ENCODE measurements around the gene ZDHHC5.

ZDHHC5 gene

DNA sequence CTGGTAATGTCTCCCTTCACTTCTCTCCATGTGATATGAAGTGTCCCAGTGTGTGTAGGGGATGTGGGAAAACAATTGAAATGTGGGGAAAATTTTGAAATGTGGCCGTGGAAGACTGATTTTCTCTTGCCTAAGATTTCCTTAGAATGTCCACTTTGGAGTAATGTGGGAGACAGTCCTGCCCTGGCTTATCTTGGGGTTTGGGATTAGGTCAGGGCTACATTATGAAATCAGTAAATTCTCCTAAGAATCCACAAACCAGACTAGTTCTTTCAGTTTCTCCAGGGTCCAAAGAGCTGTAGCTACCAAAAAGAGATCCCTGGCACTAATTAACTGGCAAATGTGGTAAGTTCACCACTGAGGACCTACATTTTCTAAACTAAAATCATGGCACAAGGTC is 41.0 kb upstream of the ZDHHC5 start:
- TF ChIP-seq, protein P1, sequence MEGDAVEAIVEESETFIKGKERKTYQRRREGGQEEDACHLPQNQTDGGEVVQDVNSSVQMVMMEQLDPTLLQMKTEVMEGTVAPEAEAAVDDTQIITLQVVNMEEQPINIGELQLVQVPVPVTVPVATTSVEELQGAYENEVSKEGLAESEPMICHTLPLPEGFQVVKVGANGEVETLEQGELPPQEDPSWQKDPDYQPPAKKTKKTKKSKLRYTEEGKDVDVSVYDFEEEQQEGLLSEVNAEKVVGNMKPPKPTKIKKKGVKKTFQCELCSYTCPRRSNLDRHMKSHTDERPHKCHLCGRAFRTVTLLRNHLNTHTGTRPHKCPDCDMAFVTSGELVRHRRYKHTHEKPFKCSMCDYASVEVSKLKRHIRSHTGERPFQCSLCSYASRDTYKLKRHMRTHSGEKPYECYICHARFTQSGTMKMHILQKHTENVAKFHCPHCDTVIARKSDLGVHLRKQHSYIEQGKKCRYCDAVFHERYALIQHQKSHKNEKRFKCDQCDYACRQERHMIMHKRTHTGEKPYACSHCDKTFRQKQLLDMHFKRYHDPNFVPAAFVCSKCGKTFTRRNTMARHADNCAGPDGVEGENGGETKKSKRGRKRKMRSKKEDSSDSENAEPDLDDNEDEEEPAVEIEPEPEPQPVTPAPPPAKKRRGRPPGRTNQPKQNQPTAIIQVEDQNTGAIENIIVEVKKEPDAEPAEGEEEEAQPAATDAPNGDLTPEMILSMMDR (conservative IDR thresholded peaks at IDR 0.05; ENCODE audit: control insufficient read depth, insufficient read depth, low read depth, low read length): no peak
- DNase-seq (ENCODE audit: low read depth): no peak
- H3K4me3 ChIP-seq (ENCODE audit: control insufficient read depth, low read depth, low read length): no peak overlapping the region

DNA sequence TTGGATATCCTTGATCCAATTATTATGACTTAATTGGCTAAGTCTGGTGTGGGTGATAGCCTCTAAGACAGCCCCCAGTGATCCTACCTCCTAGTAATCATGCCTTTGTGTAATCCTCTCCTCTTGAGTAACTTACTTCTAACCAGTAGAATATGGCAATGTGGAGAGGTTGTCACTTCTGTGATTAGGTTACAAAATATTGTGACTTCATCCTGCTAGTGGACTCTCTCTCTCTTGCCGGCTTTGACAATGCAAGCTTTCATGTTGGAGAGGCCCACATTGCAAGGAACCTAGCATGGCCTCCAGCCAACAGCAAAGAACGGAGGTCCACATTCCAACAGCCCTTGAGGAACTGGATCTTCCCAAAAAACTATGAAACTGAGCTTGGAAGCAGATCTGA is 37.7 kb upstream of the ZDHHC5 start:
- DNase-seq (ENCODE audit: low read depth): no peak
- TF ChIP-seq, protein P1 (conservative IDR thresholded peaks at IDR 0.05; ENCODE audit: control insufficient read depth, insufficient read depth, low read depth, low read length): no peak
- H3K4me3 ChIP-seq (ENCODE audit: control insufficient read depth, low read depth, low read length): no peak overlapping the region

DNA sequence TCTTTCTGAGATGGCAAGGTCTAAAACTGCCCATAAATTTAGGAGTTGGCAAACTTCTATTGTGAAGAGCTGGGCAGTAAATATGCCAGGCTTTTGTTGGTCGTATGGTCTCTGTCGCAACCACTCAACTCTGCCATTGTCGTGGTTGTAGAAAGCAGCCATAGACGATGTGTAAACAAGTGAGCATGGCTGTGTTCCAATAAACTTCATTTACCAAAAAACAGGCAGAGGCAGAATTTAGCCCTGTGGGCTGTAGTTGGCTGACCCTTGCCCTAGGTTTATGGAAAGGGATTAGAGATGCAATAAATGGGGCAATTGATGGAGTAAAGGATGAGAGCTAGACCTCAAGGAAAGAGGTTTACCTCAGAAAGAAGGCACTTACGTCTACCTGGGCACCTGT is 35.8 kb upstream of the ZDHHC5 start:
- H3K4me3 ChIP-seq (ENCODE audit: control insufficient read depth, low read depth, low read length): no peak overlapping the region
- no peak for DNase-seq (ENCODE audit: low read depth)
- TF ChIP-seq, protein P1 (conservative IDR thresholded peaks at IDR 0.05; ENCODE audit: control insufficient read depth, insufficient read depth, low read depth, low read length): no peak

DNA sequence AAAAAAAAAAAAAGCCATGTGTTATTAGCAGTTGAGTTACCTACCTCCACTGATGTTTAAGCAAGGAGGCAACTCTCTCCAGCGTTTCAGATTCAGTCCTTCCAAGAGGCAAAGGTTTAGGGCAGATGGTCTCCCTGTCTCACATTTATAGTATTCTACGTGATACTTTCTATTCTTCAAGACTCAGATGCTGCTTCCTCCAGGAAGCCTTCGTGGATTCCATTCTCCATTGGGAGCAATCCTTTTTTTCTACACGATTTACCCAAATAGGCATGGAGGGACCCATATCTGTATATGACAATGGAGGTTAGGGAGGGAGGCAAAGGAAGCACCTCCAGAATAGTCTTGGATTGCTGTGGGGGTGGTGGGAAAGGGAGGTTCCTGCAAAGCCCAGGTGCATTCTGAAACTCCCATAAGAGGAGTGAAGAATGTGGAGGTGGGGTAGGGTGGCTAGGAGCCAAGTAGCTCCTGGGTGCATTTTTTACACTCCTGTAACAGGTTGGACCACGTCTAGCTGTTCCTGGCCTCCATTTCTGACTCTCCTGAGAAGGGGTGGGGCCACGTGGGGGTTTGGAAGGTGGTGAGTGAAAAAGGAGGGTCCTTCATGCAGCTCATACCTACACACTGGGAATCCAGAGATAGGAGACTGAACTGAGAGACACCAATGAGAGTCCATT is 34.4 kb upstream of the ZDHHC5 start:
- TF ChIP-seq, protein P1 (conservative IDR thresholded peaks at IDR 0.05; ENCODE audit: control insufficient read depth, insufficient read depth, low read depth, low read length): no peak
- no peak overlapping the region for H3K4me3 ChIP-seq (ENCODE audit: control insufficient read depth, low read depth, low read length)
- DNase-seq (ENCODE audit: low read depth): no peak

DNA sequence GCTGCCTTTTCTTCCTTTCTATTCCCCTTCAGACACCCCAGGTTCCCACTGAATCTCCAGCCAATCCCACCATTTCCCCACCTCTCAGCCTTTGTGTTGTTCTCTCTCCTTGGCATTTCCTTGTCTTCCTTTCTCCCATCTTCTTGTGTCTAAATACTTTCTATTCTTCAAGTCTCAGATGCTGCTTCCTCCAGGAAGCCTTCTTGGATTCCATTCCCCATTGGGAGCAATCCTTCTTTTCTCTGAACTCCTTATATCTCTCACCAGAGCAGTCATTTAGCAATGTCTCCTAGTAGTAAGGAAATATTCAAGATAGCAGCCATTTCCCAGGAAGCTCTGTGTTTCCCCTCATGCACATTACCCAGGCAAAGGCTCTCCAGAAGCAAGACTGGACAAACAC is 33.6 kb upstream of the ZDHHC5 start:
- H3K4me3 ChIP-seq (ENCODE audit: control insufficient read depth, low read depth, low read length): no peak overlapping the region
- no peak for DNase-seq (ENCODE audit: low read depth)
- TF ChIP-seq, protein P1 (conservative IDR thresholded peaks at IDR 0.05; ENCODE audit: control insufficient read depth, insufficient read depth, low read depth, low read length): no peak

DNA sequence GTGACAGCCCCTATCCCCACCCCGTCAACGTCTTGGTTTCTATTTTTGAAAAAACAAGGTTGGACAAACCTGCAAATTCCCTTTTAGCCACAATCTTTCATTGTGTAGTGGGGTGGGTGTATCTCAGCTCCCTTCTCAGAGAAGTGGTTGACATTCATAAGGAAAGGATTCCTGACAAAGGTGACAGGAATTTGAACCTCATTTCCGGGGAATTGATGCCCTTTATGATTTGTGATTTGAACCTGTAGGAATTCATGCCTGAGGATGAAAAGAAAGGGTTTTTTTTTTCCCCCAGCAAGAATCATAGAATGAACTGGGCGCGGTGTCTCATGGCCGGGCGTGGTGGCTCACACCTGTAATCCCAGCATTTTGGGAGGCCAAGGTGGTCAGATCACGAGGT is 32.7 kb upstream of the ZDHHC5 start:
- TF ChIP-seq, protein P1 (conservative IDR thresholded peaks at IDR 0.05; ENCODE audit: control insufficient read depth, insufficient read depth, low read depth, low read length): no peak
- no peak for DNase-seq (ENCODE audit: low read depth)
- no peak overlapping the region for H3K4me3 ChIP-seq (ENCODE audit: control insufficient read depth, low read depth, low read length)

DNA sequence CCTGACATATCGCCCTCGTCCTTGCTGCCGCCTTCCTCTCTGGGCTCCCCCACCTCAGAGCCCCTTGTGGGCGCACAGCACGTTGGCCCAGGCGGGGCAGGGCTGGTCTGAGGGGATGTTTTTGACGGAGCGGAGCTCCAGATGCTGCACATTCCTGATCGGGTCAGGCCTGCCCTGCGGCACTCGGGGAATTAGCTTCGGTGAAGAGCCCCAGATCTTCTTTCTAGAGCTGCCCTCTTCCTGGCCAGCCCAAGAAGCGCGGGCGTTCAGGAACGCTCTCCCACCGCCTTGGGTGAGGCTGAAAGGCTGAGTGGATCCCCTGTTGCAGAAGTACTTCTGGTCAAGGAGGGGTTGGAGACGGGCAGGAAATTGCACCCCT is 30.3 kb upstream of the ZDHHC5 start:
- DNase-seq (ENCODE audit: low read depth): no peak
- TF ChIP-seq, protein P1 (conservative IDR thresholded peaks at IDR 0.05; ENCODE audit: control insufficient read depth, insufficient read depth, low read depth, low read length): no peak
- H3K4me3 ChIP-seq (ENCODE audit: control insufficient read depth, low read depth, low read length): peak overlapping the region; percentile 97

Data from fibroblast of mammary gland (primary cell).